ENCODE results near the gene MT1E. TPM values are rescaled to one million over a fixed set of nuclear protein-coding genes. Genes with fewer than 3 reads are reported as not detected.

Gene MT1E
- total RNA-seq, 1 experiment from 2014 or later, result 383 TPM

DNA sequence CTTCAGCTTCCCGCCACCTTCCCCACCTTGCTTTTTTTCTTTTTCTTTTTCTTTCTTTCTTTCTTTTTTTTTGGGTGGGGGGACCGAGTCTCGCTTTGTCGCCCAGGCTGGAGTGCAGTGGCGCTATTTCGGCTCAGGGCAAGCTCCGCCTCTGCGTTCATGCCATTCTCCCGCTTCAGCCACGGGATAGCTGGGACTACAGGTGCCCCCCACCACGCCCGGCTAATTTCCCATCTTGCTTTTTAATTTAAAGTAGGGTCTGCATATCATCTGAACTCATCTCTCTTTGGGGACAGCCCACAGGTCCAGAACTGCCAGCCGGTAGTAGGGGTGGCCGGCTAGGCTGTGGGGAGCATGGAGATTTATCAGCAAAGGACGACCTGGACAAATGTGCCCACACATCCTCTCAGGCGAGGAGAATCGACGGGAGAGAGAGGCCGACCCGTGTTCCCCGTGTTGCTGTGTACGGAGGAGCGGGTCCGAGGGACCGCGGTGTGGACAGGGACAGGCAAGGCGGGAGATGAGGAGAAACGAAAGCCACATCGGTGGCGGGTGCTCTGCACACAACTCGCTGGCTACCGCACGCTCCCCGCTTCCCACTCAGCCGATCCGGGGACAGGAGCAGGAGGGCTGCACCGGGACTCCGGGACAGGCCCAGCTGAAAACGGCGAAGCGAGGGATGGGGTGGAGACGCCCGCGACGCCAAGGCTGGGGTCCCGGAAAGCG, 9.3 kb downstream of the MT1E start (continued):
- TF ChIP-seq ZBTB33 (IDR thresholded peaks at IDR 0.05; ENCODE audit: extremely low read depth, insufficient replicate concordance, low read length) (no peak), SIN3A (IDR thresholded peaks at IDR 0.05; ENCODE audit: low read depth) (no peak), MAX (IDR thresholded peaks at IDR 0.05) (no peak), SP1 (IDR thresholded peaks at IDR 0.05; ENCODE audit: low read depth) (no peak), YY1 (IDR thresholded peaks at IDR 0.05; ENCODE audit: extremely low read depth, insufficient replicate concordance, low read depth, low read length) (no peak)

DNA sequence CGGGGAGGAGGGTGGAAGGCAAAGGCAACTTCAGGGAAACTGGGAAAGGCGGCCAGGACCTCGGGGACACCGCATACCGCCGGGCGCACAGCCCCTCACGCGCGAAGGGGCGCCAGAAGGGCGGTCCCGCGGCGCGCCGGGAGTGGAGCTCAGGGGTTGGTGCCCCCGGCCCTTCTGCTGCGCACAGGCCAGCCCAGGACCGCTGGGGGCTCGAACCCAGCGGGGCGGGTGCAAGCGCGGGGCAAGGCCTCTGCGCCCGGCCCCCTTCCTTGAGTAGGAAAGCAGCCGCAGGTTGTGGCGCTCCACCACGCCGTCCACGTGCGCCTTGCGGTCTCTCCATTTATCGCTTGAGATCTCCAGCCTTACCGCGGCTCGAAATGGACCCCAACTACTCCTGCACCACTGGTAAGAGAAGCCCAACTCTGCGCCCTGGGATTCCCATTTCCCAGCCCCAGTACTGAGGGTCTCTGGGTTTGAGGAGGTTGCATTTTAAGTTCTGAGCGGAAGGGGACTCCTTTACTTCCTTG, 9.9 kb downstream of the MT1E start:
- ATAC-seq (no peak), DNase-seq (ENCODE audit: low read depth, low spot score) (no peak)
- Histone ChIP-seq H3K36me3 (ENCODE audit: control insufficient read depth in 1 of 2, insufficient read depth in 2 of 2, low read length in 2 of 2) (no peaks in the 10 kb centered on the region), H3K4me2 (ENCODE audit: low read length) (no peak overlapping the region), H3K27ac (ENCODE audit: low read depth, low read length) (no peak overlapping the region), H4K20me1 (ENCODE audit: insufficient read depth) (no peaks in the 10 kb centered on the region), H3K79me2 (ENCODE audit: insufficient read depth, low read length) (no peaks in the 10 kb centered on the region), H3K9me2 (ENCODE audit: insufficient read depth) (no peaks in the 10 kb centered on the region), H3K4me3 (replicated peaks in 1 of 2; ENCODE audit: low read depth in 1 of 2, low read length in 2 of 2) (no peak overlapping the region), H3K9ac (ENCODE audit: low read length) (no peak overlapping the region), H3K9me3 (ENCODE audit: control insufficient read depth in 1 of 2, insufficient read depth in 1 of 2, low read depth in 1 of 2, low read length in 2 of 2) (no peaks in the 10 kb centered on the region), H3K27me3 (ENCODE audit: insufficient read depth, low read length) (no peaks in the 10 kb centered on the region), H3K4me1 (ENCODE audit: control insufficient read depth in 1 of 2, insufficient read depth in 2 of 2, low read length in 2 of 2) (peaks cover 0 to 12% of the 10 kb centered on the region in 2 experiments; a peak in 2 of 4 replicates), H2AFZ (ENCODE audit: low read depth, low read length, poor library complexity, severe bottlenecking) (no peak overlapping the region)
- no peak for TF ChIP-seq ZBTB33 (IDR thresholded peaks at IDR 0.05; ENCODE audit: extremely low read depth, insufficient replicate concordance, low read length)
- intact Hi-C loops (cut with micrococcal nuclease), result no loop called here
- RAD21 ChIA-PET (ENCODE audit: low non-redundant PET in 1 of 2, low total read pairs in 2 of 2, uncharacterized antibody in 2 of 2, unreplicated experiment in 2 of 2), result no interaction called here
- no TSS peak for BruUV-seq (replicated peaks)
- CTCF ChIA-PET, result no interaction called here
- POLR2A ChIA-PET, result no interaction called here
